Measurements from ENCODE around the gene KRTAP12-1.

Gene KRTAP12-1

DNA sequence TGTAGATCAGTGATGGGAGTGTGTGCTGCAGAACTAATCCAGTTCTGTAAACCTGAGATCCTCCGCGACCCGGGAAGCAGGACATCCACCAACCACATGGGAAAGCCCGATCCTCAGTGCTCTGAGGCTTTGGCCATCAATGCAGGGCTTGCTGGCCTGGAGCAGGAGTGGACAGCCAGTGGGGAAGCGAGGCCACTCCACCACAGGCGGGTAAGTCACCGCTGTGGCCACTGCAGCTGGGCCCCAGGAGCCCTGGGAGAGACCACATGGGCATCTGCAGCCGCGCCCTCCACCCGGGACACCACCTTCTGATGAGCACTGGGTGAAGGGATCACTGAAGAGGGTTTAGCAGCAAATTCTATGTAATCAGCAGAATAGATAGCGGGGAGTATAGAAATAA, 811 bp downstream of the KRTAP12-1 start:
- intact Hi-C loops (cut with DNase I; ENCODE audit: low total_unique reads) = no loop called here
- H3K9me3 ChIP-seq = no peaks in the 10 kb centered on the region
- H3K4me3 ChIP-seq = no peak overlapping the region
- no peaks in the 10 kb centered on the region for H3K4me1 ChIP-seq
- TF ChIP-seq, protein P1, sequence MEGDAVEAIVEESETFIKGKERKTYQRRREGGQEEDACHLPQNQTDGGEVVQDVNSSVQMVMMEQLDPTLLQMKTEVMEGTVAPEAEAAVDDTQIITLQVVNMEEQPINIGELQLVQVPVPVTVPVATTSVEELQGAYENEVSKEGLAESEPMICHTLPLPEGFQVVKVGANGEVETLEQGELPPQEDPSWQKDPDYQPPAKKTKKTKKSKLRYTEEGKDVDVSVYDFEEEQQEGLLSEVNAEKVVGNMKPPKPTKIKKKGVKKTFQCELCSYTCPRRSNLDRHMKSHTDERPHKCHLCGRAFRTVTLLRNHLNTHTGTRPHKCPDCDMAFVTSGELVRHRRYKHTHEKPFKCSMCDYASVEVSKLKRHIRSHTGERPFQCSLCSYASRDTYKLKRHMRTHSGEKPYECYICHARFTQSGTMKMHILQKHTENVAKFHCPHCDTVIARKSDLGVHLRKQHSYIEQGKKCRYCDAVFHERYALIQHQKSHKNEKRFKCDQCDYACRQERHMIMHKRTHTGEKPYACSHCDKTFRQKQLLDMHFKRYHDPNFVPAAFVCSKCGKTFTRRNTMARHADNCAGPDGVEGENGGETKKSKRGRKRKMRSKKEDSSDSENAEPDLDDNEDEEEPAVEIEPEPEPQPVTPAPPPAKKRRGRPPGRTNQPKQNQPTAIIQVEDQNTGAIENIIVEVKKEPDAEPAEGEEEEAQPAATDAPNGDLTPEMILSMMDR (IDR thresholded peaks at IDR 0.05) = no peak
- peaks cover 0 to 7% of the 10 kb centered on the region in 2 donors for H3K27me3 ChIP-seq
- H3K36me3 ChIP-seq = no peaks in the 10 kb centered on the region
- no peak overlapping the region for H3K27ac ChIP-seq
- no peak for DNase-seq

DNA sequence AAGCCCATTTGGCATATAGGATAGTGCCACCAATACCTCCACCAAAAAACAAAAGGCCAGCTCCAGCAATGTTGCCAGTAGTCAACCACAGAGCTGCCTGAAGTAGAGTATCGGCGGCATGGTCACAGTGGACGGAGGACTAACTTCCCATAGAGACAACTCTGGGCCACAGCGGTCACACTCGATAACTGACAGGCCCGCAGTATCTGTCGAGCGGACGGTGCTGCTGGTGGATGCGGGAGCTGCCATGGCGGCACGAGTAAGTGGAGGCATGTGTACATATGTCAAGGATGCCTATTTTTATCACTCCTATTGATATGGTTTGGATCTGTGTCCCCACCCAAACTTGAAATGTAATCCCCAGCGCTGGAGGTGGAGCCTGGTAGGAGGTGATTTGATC, 4.1 kb downstream of the KRTAP12-1 start:
- peak in 1 of 2 donors; percentile 44 for DNase-seq
- TF ChIP-seq, protein P1 (IDR thresholded peaks at IDR 0.05) = no peak
- Histone ChIP-seq H3K9me3 (peaks cover 0 to 10% (median 0%) of the 10 kb centered on the region in 3 donors), H3K27me3 (peaks cover 0 to 5% of the 10 kb centered on the region in 2 donors), H3K27ac (no peak overlapping the region), H3K36me3 (no peaks in the 10 kb centered on the region), H3K4me1 (no peaks in the 10 kb centered on the region), H3K4me3 (no peak overlapping the region)
- intact Hi-C loops (cut with DNase I; ENCODE audit: low total_unique reads) = no loop called here

DNA sequence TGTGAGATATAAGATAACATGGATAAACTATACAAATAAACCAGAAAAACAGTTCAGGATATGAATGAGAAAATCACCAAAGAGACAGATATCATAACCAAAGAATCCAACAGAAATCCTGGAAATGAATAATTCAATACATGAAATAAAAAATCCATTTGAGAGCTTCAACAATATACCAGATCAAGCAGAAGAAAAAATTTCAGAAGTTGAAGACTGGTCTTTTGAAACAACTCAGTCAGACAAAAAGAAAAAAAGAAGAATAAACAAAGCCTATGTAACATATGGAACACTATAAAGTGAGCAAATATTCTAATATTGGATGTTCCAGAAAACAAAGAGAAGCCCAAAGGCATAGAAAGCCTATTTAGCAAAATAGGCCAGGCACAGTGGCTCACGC, 10.1 kb downstream of the KRTAP12-1 start:
- H3K27me3 ChIP-seq = no peaks in the 10 kb centered on the region
- intact Hi-C loops (cut with DNase I; ENCODE audit: low total_unique reads) = no loop called here
- TF ChIP-seq, protein P1 (IDR thresholded peaks at IDR 0.05) = no peak
- H3K27ac ChIP-seq = no peak overlapping the region
- no peaks in the 10 kb centered on the region for H3K4me1 ChIP-seq
- H3K4me3 ChIP-seq = no peak overlapping the region
- H3K36me3 ChIP-seq = no peaks in the 10 kb centered on the region
- H3K9me3 ChIP-seq = peaks cover 4 to 32% (median 18%) of the 10 kb centered on the region in 3 donors
- DNase-seq = no peak

DNA sequence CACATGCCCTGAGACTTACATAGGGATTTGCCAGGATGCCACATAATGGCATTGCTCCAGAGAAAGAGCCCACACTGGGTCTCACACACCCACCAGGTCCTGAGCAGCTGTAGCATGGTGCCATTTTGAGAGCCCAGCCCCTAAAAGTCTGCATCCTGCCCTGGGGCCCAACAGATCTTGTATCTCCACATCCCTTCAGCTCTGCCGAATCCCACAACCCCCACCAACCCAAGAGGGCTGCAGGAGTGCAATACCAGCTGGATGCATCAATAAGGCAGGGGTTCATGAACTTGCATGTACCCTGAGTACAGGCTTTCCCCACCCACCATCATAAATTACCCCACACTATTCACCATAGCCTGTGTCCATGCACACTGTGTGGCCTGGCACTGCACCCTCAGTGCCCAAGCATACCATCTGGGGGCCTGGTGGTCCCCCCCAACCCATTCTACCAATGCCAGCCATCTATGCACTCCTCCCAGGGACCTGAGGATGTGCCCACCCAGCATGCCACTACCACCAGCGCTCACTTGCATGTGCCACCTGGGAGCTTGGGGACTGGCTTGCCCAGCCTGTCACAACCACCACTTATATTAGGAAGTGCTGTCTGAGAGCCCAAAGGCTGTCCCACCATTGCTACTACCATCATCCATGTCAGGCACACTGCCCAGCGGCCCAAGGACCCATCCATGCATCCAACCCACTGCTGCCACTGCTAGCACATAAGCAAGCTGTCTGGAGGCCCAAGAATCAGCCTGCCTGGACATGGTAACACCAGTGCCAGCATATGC, 11.1 kb downstream of the KRTAP12-1 start:
- DNase-seq = peak in 1 of 2 donors; percentile 40
- H3K36me3 ChIP-seq = no peaks in the 10 kb centered on the region
- H3K27me3 ChIP-seq = no peaks in the 10 kb centered on the region
- H3K27ac ChIP-seq = no peak overlapping the region
- peaks cover 4 to 32% (median 18%) of the 10 kb centered on the region in 3 donors for H3K9me3 ChIP-seq
- TF ChIP-seq, protein P1 (IDR thresholded peaks at IDR 0.05) = no peak
- intact Hi-C loops (cut with DNase I; ENCODE audit: low total_unique reads) = no loop called here
- H3K4me1 ChIP-seq = no peaks in the 10 kb centered on the region
- no peak overlapping the region for H3K4me3 ChIP-seq

DNA sequence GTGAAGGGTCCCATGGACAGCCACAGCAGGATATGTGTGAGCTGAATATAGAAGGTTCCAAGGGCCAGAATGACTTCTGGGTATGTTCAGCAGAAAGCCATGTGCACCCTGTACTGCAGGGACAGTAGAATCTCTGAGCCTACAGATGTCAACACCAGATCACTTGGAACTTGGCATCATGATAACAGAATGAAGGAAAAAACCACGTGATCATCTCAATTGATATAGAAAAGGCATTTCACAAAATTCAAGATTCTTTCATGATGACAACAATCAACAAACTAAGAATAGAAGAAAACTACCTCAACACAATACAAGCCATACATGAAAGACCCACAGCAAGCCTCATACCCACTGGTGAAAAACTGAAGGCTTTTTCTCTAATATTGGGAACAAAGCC, 14.4 kb downstream of the KRTAP12-1 start:
- TF ChIP-seq, protein P1 (IDR thresholded peaks at IDR 0.05) = no peak
- Histone ChIP-seq H3K4me3 (no peak overlapping the region), H3K9me3 (peaks cover 1 to 21% (median 16%) of the 10 kb centered on the region in 3 donors), H3K4me1 (no peaks in the 10 kb centered on the region), H3K27me3 (no peaks in the 10 kb centered on the region), H3K36me3 (no peaks in the 10 kb centered on the region), H3K27ac (no peak overlapping the region)
- intact Hi-C loops (cut with DNase I; ENCODE audit: low total_unique reads) = no loop called here
- no peak for DNase-seq
